ENCODE results near the gene OR2C3. TPM values are rescaled to one million over a fixed set of nuclear protein-coding genes. Genes with fewer than 3 reads are reported as not detected.

Gene OR2C3
- polyA plus RNA-seq, 1 donor from 2014 or later: not detected

- Histone ChIP-seq H3K4me2 (ENCODE audit: low read length) (no peak within 1 kb of the TSS), H3K27me3 (ENCODE audit: insufficient read depth, low read depth, low read length) (no peaks in the 10 kb centered on the region)
Measured at GRCh38 chr1:247548769-247549182, 12.5 kb upstream of the OR2C3 start, which contains the start of gene GCSAML. TSS of gene GCSAML (plus strand) at chr1:247549134. CDS start at chr1:247549192, 58 bp downstream.

DNA sequence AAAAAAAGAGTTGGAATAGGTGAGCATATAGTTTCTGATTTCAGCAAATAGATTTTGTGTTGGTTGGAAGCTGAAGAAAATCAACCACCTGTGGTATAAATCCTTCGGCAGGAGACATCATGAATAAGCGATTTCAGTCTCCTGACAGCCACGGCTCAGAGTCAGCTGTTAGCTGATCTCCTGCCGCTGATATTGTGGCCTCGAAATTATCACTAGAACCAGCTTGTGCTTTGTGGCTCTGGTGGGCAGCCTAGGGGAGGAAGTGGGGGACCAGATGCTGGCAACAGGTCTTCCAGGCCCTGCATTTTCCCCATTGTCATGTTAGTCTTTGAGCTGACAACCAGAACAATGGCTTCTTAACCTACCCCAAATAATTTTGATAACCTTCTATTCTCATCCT lies 11.9 kb upstream of the OR2C3 start:
- no peak overlapping the region for H3K4me3 ChIP-seq (ENCODE audit: low read length)
- no peak overlapping the region for H3K27ac ChIP-seq (ENCODE audit: low read length)
- H3K4me2 ChIP-seq (ENCODE audit: low read length): no peak overlapping the region
- H3K27me3 ChIP-seq (ENCODE audit: insufficient read depth, low read depth, low read length): no peaks in the 10 kb centered on the region
- H3K9ac ChIP-seq (ENCODE audit: low read length): no peak overlapping the region
- H3F3A ChIP-seq (ENCODE audit: insufficient read depth, low read length, poor library complexity, severe bottlenecking): no peaks in the 10 kb centered on the region
- no peaks in the 10 kb centered on the region for H3K9me2 ChIP-seq (ENCODE audit: insufficient read depth, low read length)
- H3K79me2 ChIP-seq (replicated peaks; ENCODE audit: insufficient read depth, low read length): no peaks in the 10 kb centered on the region
- no peaks in the 10 kb centered on the region for H4K20me1 ChIP-seq (ENCODE audit: insufficient read depth)
- no peak overlapping the region for H2AFZ ChIP-seq (ENCODE audit: low read depth, low read length)
- TF ChIP-seq TAF1 (IDR thresholded peaks at IDR 0.05; ENCODE audit: low read depth) (no peak), POLR2AphosphoS5 (IDR thresholded peaks at IDR 0.05) (no peak), RAD21 (conservative IDR thresholded peaks at IDR 0.05) (no peak)
- TF ChIP-seq, protein P1, sequence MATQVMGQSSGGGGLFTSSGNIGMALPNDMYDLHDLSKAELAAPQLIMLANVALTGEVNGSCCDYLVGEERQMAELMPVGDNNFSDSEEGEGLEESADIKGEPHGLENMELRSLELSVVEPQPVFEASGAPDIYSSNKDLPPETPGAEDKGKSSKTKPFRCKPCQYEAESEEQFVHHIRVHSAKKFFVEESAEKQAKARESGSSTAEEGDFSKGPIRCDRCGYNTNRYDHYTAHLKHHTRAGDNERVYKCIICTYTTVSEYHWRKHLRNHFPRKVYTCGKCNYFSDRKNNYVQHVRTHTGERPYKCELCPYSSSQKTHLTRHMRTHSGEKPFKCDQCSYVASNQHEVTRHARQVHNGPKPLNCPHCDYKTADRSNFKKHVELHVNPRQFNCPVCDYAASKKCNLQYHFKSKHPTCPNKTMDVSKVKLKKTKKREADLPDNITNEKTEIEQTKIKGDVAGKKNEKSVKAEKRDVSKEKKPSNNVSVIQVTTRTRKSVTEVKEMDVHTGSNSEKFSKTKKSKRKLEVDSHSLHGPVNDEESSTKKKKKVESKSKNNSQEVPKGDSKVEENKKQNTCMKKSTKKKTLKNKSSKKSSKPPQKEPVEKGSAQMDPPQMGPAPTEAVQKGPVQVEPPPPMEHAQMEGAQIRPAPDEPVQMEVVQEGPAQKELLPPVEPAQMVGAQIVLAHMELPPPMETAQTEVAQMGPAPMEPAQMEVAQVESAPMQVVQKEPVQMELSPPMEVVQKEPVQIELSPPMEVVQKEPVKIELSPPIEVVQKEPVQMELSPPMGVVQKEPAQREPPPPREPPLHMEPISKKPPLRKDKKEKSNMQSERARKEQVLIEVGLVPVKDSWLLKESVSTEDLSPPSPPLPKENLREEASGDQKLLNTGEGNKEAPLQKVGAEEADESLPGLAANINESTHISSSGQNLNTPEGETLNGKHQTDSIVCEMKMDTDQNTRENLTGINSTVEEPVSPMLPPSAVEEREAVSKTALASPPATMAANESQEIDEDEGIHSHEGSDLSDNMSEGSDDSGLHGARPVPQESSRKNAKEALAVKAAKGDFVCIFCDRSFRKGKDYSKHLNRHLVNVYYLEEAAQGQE (IDR thresholded peaks at IDR 0.05; ENCODE audit: borderline replicate concordance): no peak
- TF ChIP-seq, protein P2, sequence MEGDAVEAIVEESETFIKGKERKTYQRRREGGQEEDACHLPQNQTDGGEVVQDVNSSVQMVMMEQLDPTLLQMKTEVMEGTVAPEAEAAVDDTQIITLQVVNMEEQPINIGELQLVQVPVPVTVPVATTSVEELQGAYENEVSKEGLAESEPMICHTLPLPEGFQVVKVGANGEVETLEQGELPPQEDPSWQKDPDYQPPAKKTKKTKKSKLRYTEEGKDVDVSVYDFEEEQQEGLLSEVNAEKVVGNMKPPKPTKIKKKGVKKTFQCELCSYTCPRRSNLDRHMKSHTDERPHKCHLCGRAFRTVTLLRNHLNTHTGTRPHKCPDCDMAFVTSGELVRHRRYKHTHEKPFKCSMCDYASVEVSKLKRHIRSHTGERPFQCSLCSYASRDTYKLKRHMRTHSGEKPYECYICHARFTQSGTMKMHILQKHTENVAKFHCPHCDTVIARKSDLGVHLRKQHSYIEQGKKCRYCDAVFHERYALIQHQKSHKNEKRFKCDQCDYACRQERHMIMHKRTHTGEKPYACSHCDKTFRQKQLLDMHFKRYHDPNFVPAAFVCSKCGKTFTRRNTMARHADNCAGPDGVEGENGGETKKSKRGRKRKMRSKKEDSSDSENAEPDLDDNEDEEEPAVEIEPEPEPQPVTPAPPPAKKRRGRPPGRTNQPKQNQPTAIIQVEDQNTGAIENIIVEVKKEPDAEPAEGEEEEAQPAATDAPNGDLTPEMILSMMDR (IDR thresholded peaks at IDR 0.05; ENCODE audit: poor library complexity, severe bottlenecking): no peak
- H3K36me3 ChIP-seq (ENCODE audit: insufficient read depth, low read length): no peaks in the 10 kb centered on the region
- H3K9me3 ChIP-seq (ENCODE audit: low read length): no peaks in the 10 kb centered on the region

More at GRCh38 chr1:247548769-247549182, 12.5 kb upstream of the OR2C3 start, which contains the start of gene GCSAML:
- H3K27ac ChIP-seq (ENCODE audit: low read length): no peak within 1 kb of the TSS
- H2AFZ ChIP-seq (ENCODE audit: low read depth, low read length): no peak within 1 kb of the TSS
- H3K79me2 ChIP-seq (replicated peaks; ENCODE audit: insufficient read depth, low read length): no peaks in the 10 kb centered on the region
- no peak within 1 kb of the TSS for H3K4me3 ChIP-seq (ENCODE audit: low read length)
- H3K9me2 ChIP-seq (ENCODE audit: insufficient read depth, low read length): no peaks in the 10 kb centered on the region
- H3F3A ChIP-seq (ENCODE audit: insufficient read depth, low read length, poor library complexity, severe bottlenecking): no peaks in the 10 kb centered on the region
- H3K36me3 ChIP-seq (ENCODE audit: insufficient read depth, low read length): no peaks in the 10 kb centered on the region
- no peak for TF ChIP-seq EP300 (conservative IDR thresholded peaks at IDR 0.05; ENCODE audit: poor library complexity, severe bottlenecking)
- TF ChIP-seq SMC3 (conservative IDR thresholded peaks at IDR 0.05; ENCODE audit: poor library complexity): no peak
- TF ChIP-seq TAF1 (IDR thresholded peaks at IDR 0.05; ENCODE audit: low read depth): no peak
- TF ChIP-seq EZH2 (IDR thresholded peaks at IDR 0.05; ENCODE audit: borderline replicate concordance, insufficient read depth, low read length, poor library complexity, severe bottlenecking): no peak
- TF ChIP-seq POLR2AphosphoS5 (IDR thresholded peaks at IDR 0.05): no peak
- TF ChIP-seq, protein P2 (IDR thresholded peaks at IDR 0.05; ENCODE audit: poor library complexity, severe bottlenecking): no peak
- TF ChIP-seq MXI1 (conservative IDR thresholded peaks at IDR 0.05; ENCODE audit: poor library complexity, severe bottlenecking): no peak
- TF ChIP-seq, protein P1 (IDR thresholded peaks at IDR 0.05; ENCODE audit: borderline replicate concordance): no peak
- no peak for TF ChIP-seq RAD21 (conservative IDR thresholded peaks at IDR 0.05)
- no peaks in the 10 kb centered on the region for H3K9me3 ChIP-seq (ENCODE audit: low read length)
- no peaks in the 10 kb centered on the region for H4K20me1 ChIP-seq (ENCODE audit: insufficient read depth)
- H3K9ac ChIP-seq (ENCODE audit: low read length): no peak within 1 kb of the TSS
